Progenitor cell of endocrine pancreas (in vitro differentiated cells): ENCODE data around the gene OR1D5. TPM values are rescaled to one million over a fixed set of nuclear protein-coding genes. Genes with fewer than 3 reads are reported as not detected.

Experiments used
- DNase-seq: peaks from one replicate; pipeline ENCODE4 v3.0.0; 2021; ENCODE audit warnings: low spot score; ENCODE audit not compliant: unreplicated experiment
- H3K27ac Mint-ChIP-seq: 2 replicates; pipeline ENCODE4 v1.8.0; 2021; ENCODE audit warnings: mild to moderate bottlenecking, moderate library complexity, mixed read lengths
- H3K27me3 Mint-ChIP-seq: 2 replicates; pipeline ENCODE4 v1.8.0; 2021; ENCODE audit warnings: mixed read lengths
- H3K36me3 Mint-ChIP-seq: 2 replicates; pipeline ENCODE4 v1.8.0; 2022; ENCODE audit warnings: mixed read lengths; ENCODE audit not compliant: insufficient read depth
- H3K4me1 Mint-ChIP-seq: 2 replicates; pipeline ENCODE4 v1.8.0; 2021; ENCODE audit warnings: low read depth, mixed read lengths
- H3K4me3 Mint-ChIP-seq: 2 replicates; pipeline ENCODE4 v1.8.0; 2021; ENCODE audit warnings: low read depth, mild to moderate bottlenecking, moderate library complexity, mixed read lengths
- H3K9me3 Mint-ChIP-seq: 2 replicates; pipeline ENCODE4 v1.8.0; 2021; ENCODE audit warnings: low read depth, mixed read lengths
- total RNA-seq: library from RNA; stranded (reverse); gene quantifications from 2 replicates; pipeline ENCODE4 v1.2.1, GENCODE V29; 2021
- TF ChIP-seq, protein P1 (sequence below): fragments of 200-600 bp; sonication (generic); IDR thresholded peaks from one replicate; pipeline ENCODE4 v1.5.0; 2021; ENCODE audit warnings: antibody characterized with exemption, mild to moderate bottlenecking; ENCODE audit not compliant: unreplicated experiment

Gene OR1D5
- total RNA-seq, 1 donor from 2014 or later = not detected

DNA sequence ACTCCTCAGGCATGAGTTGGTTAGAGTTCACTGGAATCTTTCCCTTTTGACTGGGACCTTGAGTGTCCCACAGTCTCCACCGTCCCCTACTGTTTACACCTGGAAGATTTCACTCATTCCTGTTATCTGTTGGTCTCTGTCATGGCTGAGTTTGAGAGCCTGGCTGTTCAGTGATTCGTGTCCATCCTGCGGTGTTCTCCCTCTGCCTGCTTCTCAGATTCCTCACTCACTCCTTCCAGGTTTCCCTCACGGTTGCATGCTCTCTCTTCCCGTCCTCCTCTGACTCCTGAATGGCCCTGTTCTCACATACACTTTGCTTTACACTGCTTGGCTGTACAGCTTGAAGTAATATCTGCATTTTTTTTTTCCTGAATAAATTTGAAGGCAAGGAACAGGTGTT, 24.5 kb downstream of the OR1D5 start:
- H3K9me3 Mint-ChIP-seq = peaks cover 11% of the 10 kb centered on the region
- peaks cover 7% of the 10 kb centered on the region for H3K27me3 Mint-ChIP-seq
- no peaks in the 10 kb centered on the region for H3K36me3 Mint-ChIP-seq
- H3K4me3 Mint-ChIP-seq = no peak overlapping the region
- TF ChIP-seq, protein P1, sequence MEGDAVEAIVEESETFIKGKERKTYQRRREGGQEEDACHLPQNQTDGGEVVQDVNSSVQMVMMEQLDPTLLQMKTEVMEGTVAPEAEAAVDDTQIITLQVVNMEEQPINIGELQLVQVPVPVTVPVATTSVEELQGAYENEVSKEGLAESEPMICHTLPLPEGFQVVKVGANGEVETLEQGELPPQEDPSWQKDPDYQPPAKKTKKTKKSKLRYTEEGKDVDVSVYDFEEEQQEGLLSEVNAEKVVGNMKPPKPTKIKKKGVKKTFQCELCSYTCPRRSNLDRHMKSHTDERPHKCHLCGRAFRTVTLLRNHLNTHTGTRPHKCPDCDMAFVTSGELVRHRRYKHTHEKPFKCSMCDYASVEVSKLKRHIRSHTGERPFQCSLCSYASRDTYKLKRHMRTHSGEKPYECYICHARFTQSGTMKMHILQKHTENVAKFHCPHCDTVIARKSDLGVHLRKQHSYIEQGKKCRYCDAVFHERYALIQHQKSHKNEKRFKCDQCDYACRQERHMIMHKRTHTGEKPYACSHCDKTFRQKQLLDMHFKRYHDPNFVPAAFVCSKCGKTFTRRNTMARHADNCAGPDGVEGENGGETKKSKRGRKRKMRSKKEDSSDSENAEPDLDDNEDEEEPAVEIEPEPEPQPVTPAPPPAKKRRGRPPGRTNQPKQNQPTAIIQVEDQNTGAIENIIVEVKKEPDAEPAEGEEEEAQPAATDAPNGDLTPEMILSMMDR = no peak
- peak overlapping the region; percentile 56 for H3K27ac Mint-ChIP-seq
- no peak for DNase-seq
- no peaks in the 10 kb centered on the region for H3K4me1 Mint-ChIP-seq

DNA sequence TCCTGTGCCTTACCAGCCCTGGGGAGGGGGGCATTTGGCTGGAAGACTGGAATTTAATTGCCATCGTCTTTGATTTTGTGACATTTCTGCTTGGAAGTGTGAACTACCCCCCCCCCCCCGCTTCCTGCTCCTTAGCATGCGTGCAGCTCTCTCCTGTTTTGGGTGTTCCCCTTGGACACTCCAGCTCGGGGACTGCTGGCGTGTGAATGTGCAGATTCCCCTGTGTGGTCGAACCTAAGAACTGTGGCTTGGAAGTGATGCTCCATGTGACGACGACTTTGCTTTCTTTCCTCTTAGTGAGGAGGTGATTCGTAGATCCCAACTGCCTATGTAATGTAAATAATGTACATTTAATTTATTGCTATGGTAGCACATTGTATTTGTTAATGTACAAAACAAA, 26.1 kb downstream of the OR1D5 start:
- DNase-seq = no peak
- Mint-ChIP-seq H3K4me3 (no peak overlapping the region), H3K27ac (no peak overlapping the region), H3K36me3 (peaks cover 3% of the 10 kb centered on the region), H3K9me3 (no peaks in the 10 kb centered on the region), H3K27me3 (peaks cover 6% of the 10 kb centered on the region), H3K4me1 (no peaks in the 10 kb centered on the region)
- TF ChIP-seq, protein P1 = no peak

DNA sequence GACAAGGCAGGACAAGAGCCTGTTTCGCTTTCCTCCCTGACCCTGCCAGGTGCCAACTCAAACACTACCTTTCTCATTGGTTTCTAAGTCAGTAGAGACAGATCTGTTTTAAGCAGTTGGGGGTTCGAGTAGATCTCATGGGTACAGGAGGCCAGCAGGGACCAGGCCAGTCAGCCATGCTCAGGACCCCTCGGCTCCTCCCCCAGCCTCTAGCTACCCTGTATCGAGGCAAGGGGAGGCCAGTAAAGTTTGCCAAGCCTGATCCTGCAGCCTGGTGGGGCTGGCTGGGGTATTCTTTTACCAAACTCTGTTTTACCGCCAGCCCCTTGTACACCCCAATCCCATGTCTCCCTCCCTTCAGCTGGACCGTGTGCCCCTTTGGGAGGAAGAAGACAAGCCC, 26.6 kb downstream of the OR1D5 start:
- peaks cover 3% of the 10 kb centered on the region for H3K36me3 Mint-ChIP-seq
- no peak overlapping the region for H3K27ac Mint-ChIP-seq
- DNase-seq = no peak
- no peaks in the 10 kb centered on the region for H3K4me1 Mint-ChIP-seq
- H3K27me3 Mint-ChIP-seq = peaks cover 4% of the 10 kb centered on the region
- TF ChIP-seq, protein P1 = no peak
- no peak overlapping the region for H3K4me3 Mint-ChIP-seq
- H3K9me3 Mint-ChIP-seq = no peaks in the 10 kb centered on the region

DNA sequence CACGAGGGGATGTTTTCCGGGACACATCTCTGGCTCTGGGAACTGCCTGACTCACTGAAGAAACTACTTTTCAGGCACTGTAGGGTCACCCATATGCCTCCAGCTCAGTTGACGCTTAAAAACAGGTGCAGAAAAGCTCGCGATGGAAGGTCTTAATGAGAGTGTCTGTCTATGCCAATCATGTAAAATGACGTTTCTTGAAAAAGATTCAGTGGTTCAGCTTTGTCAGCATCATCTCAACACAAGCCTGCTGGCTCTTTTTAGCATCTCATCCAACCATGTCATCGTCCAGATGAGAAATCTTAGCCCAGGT, 27.5 kb downstream of the OR1D5 start:
- H3K27me3 Mint-ChIP-seq = peaks cover 4% of the 10 kb centered on the region
- no peaks in the 10 kb centered on the region for H3K9me3 Mint-ChIP-seq
- peak overlapping the region; percentile 67 for H3K27ac Mint-ChIP-seq
- no peak overlapping the region for H3K4me3 Mint-ChIP-seq
- TF ChIP-seq, protein P1 = no peak
- peaks cover 3% of the 10 kb centered on the region for H3K36me3 Mint-ChIP-seq
- DNase-seq = no peak
- no peaks in the 10 kb centered on the region for H3K4me1 Mint-ChIP-seq

DNA sequence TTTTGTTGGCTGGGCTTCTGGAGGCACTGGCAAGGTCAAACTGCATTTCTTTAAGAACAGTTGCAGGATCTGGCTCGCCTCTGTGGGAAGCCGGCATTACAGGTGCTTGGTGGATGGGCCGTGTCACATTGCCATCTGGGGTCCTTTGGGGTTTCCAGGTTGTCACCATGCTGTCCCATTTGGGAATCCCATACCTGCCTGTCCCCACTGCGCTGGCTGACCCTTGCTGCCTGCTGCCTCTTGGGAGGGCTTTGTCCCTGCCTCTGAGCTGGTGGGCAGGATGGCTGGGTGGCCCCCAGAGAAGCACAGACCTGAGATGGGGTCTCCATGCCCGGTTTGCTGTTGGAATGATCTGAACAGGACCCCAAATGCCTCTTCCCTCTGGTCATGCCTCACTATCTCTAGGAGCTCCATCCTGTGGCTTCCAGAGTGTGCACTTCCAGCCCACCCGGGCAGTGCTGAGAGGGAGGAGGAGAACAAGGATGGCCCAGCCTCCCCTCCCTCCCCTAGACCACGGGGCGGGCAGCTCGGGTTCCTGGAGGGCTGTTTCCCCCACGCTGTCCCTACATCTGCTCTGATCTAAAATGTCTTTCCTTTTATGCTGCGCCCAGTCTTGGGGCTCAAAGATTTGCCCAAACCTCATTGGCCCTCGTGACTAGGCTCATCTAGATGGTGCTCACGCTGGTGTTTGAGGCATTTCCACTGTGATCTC, 28.0 kb downstream of the OR1D5 start:
- Mint-ChIP-seq H3K4me3 (no peak overlapping the region), H3K4me1 (no peaks in the 10 kb centered on the region), H3K27ac (peak overlapping the region; percentile 67), H3K36me3 (peaks cover 4% of the 10 kb centered on the region), H3K9me3 (no peaks in the 10 kb centered on the region), H3K27me3 (peaks cover 4% of the 10 kb centered on the region)
- DNase-seq = no peak
- TF ChIP-seq, protein P1 = no peak
